ENCODE measurements around the gene C5orf46.

- no peak for TF ChIP-seq CTCF (IDR thresholded peaks at IDR 0.05; ENCODE audit: extremely low read depth in 1 of 2, insufficient read depth in 1 of 2, low read depth in 1 of 2, low read length in 2 of 2)
- TF ChIP-seq MAX (IDR thresholded peaks at IDR 0.05; ENCODE audit: insufficient read depth, insufficient read length) = no peak
- no peak for TF ChIP-seq POLR2A (IDR thresholded peaks at IDR 0.05; ENCODE audit: low read depth, low read length)
Measured at GRCh38 chr5:147854894-147855773, 51.2 kb downstream of the C5orf46 start.

Measured in endothelial cell of umbilical vein (primary cell).